SK-N-SH (cell line): Measurements from ENCODE around the gene NCDN. TPM values are rescaled to one million over a fixed set of nuclear protein-coding genes. Genes with fewer than 3 reads are reported as not detected.

Source experiments
- CTCF ChIA-PET: fragments of 300-600, 350-600 bp; formaldehyde crosslinking; extraction: SDS; loops from one replicate; lab custom pipeline; 2021; lab: Yijun Ruan, JAX
- POLR2A ChIA-PET: fragments of 350-600 bp; sonication (Branson Sonifier 250); formaldehyde crosslinking; extraction: SDS; loops from one replicate; lab custom pipeline; 2020; ENCODE audit warnings: antibody characterized with exemption, inconsistent platforms; lab: Yijun Ruan, JAX
- DNase-seq: peaks from one replicate; pipeline ENCODE4 v3.0.0; 2012
- H2AFZ ChIP-seq: fragments of 200-600 bp; sonication (generic); 2 replicates; pipeline ENCODE4 v1.8.1; 2016; ENCODE audit warnings: antibody characterized with exemption, mild to moderate bottlenecking, low read depth
- H3F3A ChIP-seq: fragments of 200-600 bp; sonication (generic); replicated peaks from 2 replicates; pipeline ENCODE3; 2016; ENCODE audit warnings: antibody characterized with exemption, mild to moderate bottlenecking; ENCODE audit not compliant: insufficient read depth
- H3K27ac ChIP-seq, 2 experiments: fragments of 200-500 bp in 1 of 2; fragments of 200-600 bp in 1 of 2; sonication (Bioruptor generic) in 1 of 2; sonication (generic), shearing (Covaris generic) in 1 of 2; 2 replicates each; pipeline versions ENCODE4 v1.5.1 to v1.6.1; 2014 to 2016; ENCODE audit warnings: low read depth in 2 of 2, inconsistent platforms in 1 of 2, low read length in 1 of 2, mild to moderate bottlenecking in 1 of 2, mixed read lengths in 1 of 2
- H3K27me3 ChIP-seq: fragments of 200-600 bp; sonication (generic), shearing (Covaris generic); 2 replicates; pipeline ENCODE4 v1.6.1; 2016; ENCODE audit warnings: mixed run types; ENCODE audit not compliant: insufficient read depth
- H3K36me3 ChIP-seq, 2 experiments: fragments of 200-500 bp in 1 of 2; fragments of 200-600 bp in 1 of 2; sonication (Bioruptor generic) in 1 of 2; sonication (generic) in 1 of 2; replicated peaks in 1 of 2; 2 replicates each; pipeline versions ENCODE3 to v1.5.1; 2014 to 2016; ENCODE audit warnings: low read length in 1 of 2, mild to moderate bottlenecking in 1 of 2; ENCODE audit not compliant: insufficient read depth in 2 of 2, control insufficient read depth in 1 of 2
- H3K4me1 ChIP-seq, 2 experiments: fragments of 200-500 bp in 1 of 2; fragments of 200-600 bp in 1 of 2; sonication (Bioruptor generic) in 1 of 2; sonication (generic), shearing (Covaris generic) in 1 of 2; 2 replicates each; pipeline versions ENCODE4 v1.5.1 to v1.6.1; 2014 to 2016; ENCODE audit warnings: low read depth in 1 of 2, low read length in 1 of 2, mixed run types in 1 of 2; ENCODE audit not compliant: insufficient read depth in 2 of 2, control insufficient read depth in 1 of 2
- H3K4me2 ChIP-seq: fragments of 200-600 bp; sonication (generic), shearing (Covaris generic); 2 replicates; pipeline ENCODE4 v1.6.1; 2017; ENCODE audit warnings: mixed run types
- H3K4me3 ChIP-seq, 2 experiments: fragments of 200-500 bp in 1 of 2; fragments of 200-600 bp in 1 of 2; sonication (Bioruptor generic) in 1 of 2; sonication (generic), shearing (Covaris generic) in 1 of 2; 2 replicates each; pipeline versions ENCODE4 v1.5.1 to v1.8.1; 2014 to 2016; ENCODE audit warnings: low read depth in 2 of 2, inconsistent platforms in 1 of 2, low read length in 1 of 2, mild to moderate bottlenecking in 1 of 2, mixed read lengths in 1 of 2, moderate library complexity in 1 of 2
- H3K79me2 ChIP-seq: fragments of 200-600 bp; sonication (generic); 2 replicates; pipeline ENCODE4 v1.8.1; 2017; ENCODE audit warnings: mild to moderate bottlenecking; ENCODE audit not compliant: insufficient read depth
- H3K9ac ChIP-seq: fragments of 200-600 bp; sonication (generic); 2 replicates; pipeline ENCODE4 v1.6.1; 2017; ENCODE audit warnings: mixed run types
- H3K9me2 ChIP-seq: fragments of 200-600 bp; sonication (generic); 2 replicates; pipeline ENCODE4 v1.6.1; 2017; ENCODE audit warnings: mixed run types
- H3K9me3 ChIP-seq: fragments of 200-600 bp; sonication (generic); 2 replicates; pipeline ENCODE4 v1.6.1; 2017; ENCODE audit warnings: mixed run types, mild to moderate bottlenecking, moderate library complexity
- H4K20me1 ChIP-seq: fragments of 200-600 bp; sonication (generic); 2 replicates; pipeline ENCODE4 v1.6.1; 2017; ENCODE audit warnings: mild to moderate bottlenecking, mixed run types; ENCODE audit not compliant: insufficient read depth
- CHD2 ChIP-seq: fragments of 150-350 bp; IDR thresholded peaks from 2 replicates; pipeline ENCODE4 v1.6.1; 2018; ENCODE audit warnings: low read length; ENCODE audit not compliant: partially characterized antibody
- EZH2phosphoT487 ChIP-seq: fragments of 200-600 bp; sonication (generic); IDR thresholded peaks from 2 replicates; pipeline ENCODE4 v1.6.1; 2017; ENCODE audit warnings: low read depth, mixed run types, mild to moderate bottlenecking, antibody characterized with exemption, moderate library complexity, borderline replicate concordance
- GABPA ChIP-seq: IDR thresholded peaks from 2 replicates; pipeline ENCODE4 v1.4.0; 2012; ENCODE audit warnings: low read depth, mild to moderate bottlenecking
- POLR2AphosphoS5 ChIP-seq: IDR thresholded peaks from 2 replicates; pipeline ENCODE4 v1.6.1; 2012; ENCODE audit warnings: low read depth, low read length
- REST ChIP-seq: IDR thresholded peaks from 2 replicates; pipeline ENCODE4 v1.6.1; 2012; ENCODE audit warnings: mild to moderate bottlenecking, low read depth, low read length, moderate library complexity
- RFX5 ChIP-seq: IDR thresholded peaks from 2 replicates; pipeline ENCODE4 v1.6.1; 2012; ENCODE audit warnings: mild to moderate bottlenecking, improper control_type of control experiment, low read length
- SMC3 ChIP-seq: IDR thresholded peaks from 2 replicates; pipeline ENCODE4 v1.6.1; 2012; ENCODE audit warnings: low read depth, low read length, improper control_type of control experiment
- USF1 ChIP-seq: IDR thresholded peaks from 2 replicates; pipeline ENCODE4 v1.4.0; 2012; ENCODE audit warnings: low read depth, borderline replicate concordance
- USF2 ChIP-seq: fragments of 150-350 bp; IDR thresholded peaks from 2 replicates; pipeline ENCODE4 v1.6.1; 2017; ENCODE audit warnings: antibody characterized with exemption, low read length, low read depth, borderline replicate concordance
- ZBTB33 ChIP-seq: IDR thresholded peaks from 2 replicates; pipeline ENCODE4 v1.4.0; 2012; ENCODE audit warnings: low read depth, borderline replicate concordance
- WGBS: methylation state at CpG from one replicate; pipeline ENCODE4 v1.1.6; 2017; ENCODE audit warnings: low lambda C conversion rate; 5-methylcytosine and 5-hydroxymethylcytosine counted together
- polyA plus RNA-seq, 3 experiments: library from polyadenylated mRNA; depleted of rRNA; stranded (reverse); fragments of >200 nt; gene quantifications; 2 replicates each; pipeline ENCODE4 v1.2.3, GENCODE V29; 2012

Gene NCDN
- polyA plus RNA-seq, 1 of the 3 experiments (the other 2 are of a cell fraction), result 38.3 TPM

GRCh38 chr1:35569936-35570335, 12.3 kb downstream of the NCDN start:
- Histone ChIP-seq H3K27me3 (no peaks in the 10 kb centered on the region), H3K36me3 (peaks cover 0 to 12% of the 10 kb centered on the region in 2 experiments), H3K79me2 (no peaks in the 10 kb centered on the region), H3K4me3 (no peak overlapping the region), H4K20me1 (no peaks in the 10 kb centered on the region), H3K9ac (no peak overlapping the region), H3K27ac (peak overlapping the region in 1 of 2 experiments; percentile 11; a peak in 1 of 4 replicates), H3K9me2 (no peaks in the 10 kb centered on the region), H3K9me3 (no peaks in the 10 kb centered on the region), H2AFZ (no peak overlapping the region), H3F3A (no peaks in the 10 kb centered on the region), H3K4me2 (no peak overlapping the region), H3K4me1 (peaks cover 0 to 7% of the 10 kb centered on the region in 2 experiments; a peak in 1 of 4 replicates)
- no peak for DNase-seq
- ChIA-PET POLR2A (no interaction called here), CTCF (interaction anchor here (1.1 to 11.7 kb wide), 3 partner anchors 146 to 202 kb away, joined by 3 to 347 read pairs (median 14); no protein-coding TSS in a partner anchor)
- TF ChIP-seq ZBTB33 (no peak), RFX5 (no peak), REST (no peak), POLR2AphosphoS5 (no peak), GABPA (no peak), USF2 (no peak), SMC3 (no peak), CHD2 (no peak), USF1 (no peak), EZH2phosphoT487 (no peak)
- 44% methylated on average over 1 of the region's 1 CpG for WGBS
